ENCODE results near the gene VTI1B. TPM values are rescaled to one million over a fixed set of nuclear protein-coding genes. Genes with fewer than 3 reads are reported as not detected.
"Not testable (repeated sequence)": the region's sequence is repeated elsewhere in the genome, so short reads cannot be mapped to it uniquely, and the experiment has no call there.

Gene VTI1B
- 10 to 100 TPM; 47.9 to 58.3 TPM for total RNA-seq

- H3K9me3 ChIP-seq, result no peaks in the 10 kb centered on the region
- H3K27ac ChIP-seq, result peak within 1 kb of the TSS; percentile 98 to 99
- DNase-seq (ENCODE audit: low spot score) (peak; percentile 13), ATAC-seq (ENCODE audit: insufficient number of reproducible peaks, low FRiP score, low read depth) (peak; percentile 89)
- no peaks in the 10 kb centered on the region for H3K27me3 ChIP-seq (replicated peaks; ENCODE audit: insufficient read depth)
- H3K4me3 ChIP-seq, result peak within 1 kb of the TSS; percentile 87
- no peaks in the 10 kb centered on the region for H3K36me3 ChIP-seq
- peak; percentile 11 for TF ChIP-seq CTCF (IDR thresholded peaks at IDR 0.05)
- peaks cover 22 to 40% of the 10 kb centered on the region in 2 donors for H3K4me1 ChIP-seq (ENCODE audit: control insufficient read depth in 1 of 2, low read depth in 2 of 2)
Measured at GRCh38 chr14:67674480-67675218, at the start of gene VTI1B. VTI1B (minus strand) TSS chr14:67674632; CDS start chr14:67674489, 143 bp downstream.

GRCh38 chr14:67722293-67722692 is 47.9 kb upstream of the VTI1B start:
- ATAC-seq (ENCODE audit: insufficient number of reproducible peaks, low FRiP score, low read depth), result peak; percentile 43
- no peak for DNase-seq (ENCODE audit: low spot score)
- Histone ChIP-seq H3K9me3 (no peaks in the 10 kb centered on the region), H3K27me3 (replicated peaks; ENCODE audit: insufficient read depth) (no peaks in the 10 kb centered on the region), H3K27ac (no peak overlapping the region), H3K4me1 (ENCODE audit: control insufficient read depth in 1 of 2, low read depth in 2 of 2) (peaks cover 0 to 12% of the 10 kb centered on the region in 2 donors), H3K36me3 (no peaks in the 10 kb centered on the region), H3K4me3 (peak overlapping the region; percentile 12)
- no peak for TF ChIP-seq CTCF (IDR thresholded peaks at IDR 0.05)

GRCh38 chr14:67721875-67722274 is 47.4 kb upstream of the VTI1B start:
- Histone ChIP-seq H3K27me3 (replicated peaks; ENCODE audit: insufficient read depth) (no peaks in the 10 kb centered on the region), H3K4me3 (no peak overlapping the region), H3K9me3 (no peaks in the 10 kb centered on the region), H3K27ac (no peak overlapping the region), H3K4me1 (ENCODE audit: control insufficient read depth in 1 of 2, low read depth in 2 of 2) (peaks cover 0 to 12% of the 10 kb centered on the region in 2 donors), H3K36me3 (no peaks in the 10 kb centered on the region)
- no peak for TF ChIP-seq CTCF (IDR thresholded peaks at IDR 0.05)
- DNase-seq (ENCODE audit: low spot score) (no peak), ATAC-seq (ENCODE audit: insufficient number of reproducible peaks, low FRiP score, low read depth) (no peak)

GRCh38 chr14:67719866-67720265 is 45.4 kb upstream of the VTI1B start:
- H3K36me3 ChIP-seq, result no peaks in the 10 kb centered on the region
- no peaks in the 10 kb centered on the region for H3K27me3 ChIP-seq (replicated peaks; ENCODE audit: insufficient read depth)
- peaks cover 0 to 12% of the 10 kb centered on the region in 2 donors for H3K4me1 ChIP-seq (ENCODE audit: control insufficient read depth in 1 of 2, low read depth in 2 of 2)
- no peaks in the 10 kb centered on the region for H3K9me3 ChIP-seq
- H3K4me3 ChIP-seq, result no peak overlapping the region
- no peak overlapping the region for H3K27ac ChIP-seq
- TF ChIP-seq CTCF (IDR thresholded peaks at IDR 0.05), result no peak
- DNase-seq (ENCODE audit: low spot score), result no peak
- no peak for ATAC-seq (ENCODE audit: insufficient number of reproducible peaks, low FRiP score, low read depth)

GRCh38 chr14:67719385-67719784 is 45.0 kb upstream of the VTI1B start:
- not testable (repeated sequence) for H3K9me3 ChIP-seq; H3K36me3 ChIP-seq; H3K27me3 ChIP-seq (replicated peaks; ENCODE audit: insufficient read depth); DNase-seq (ENCODE audit: low spot score); H3K4me3 ChIP-seq; H3K27ac ChIP-seq; ATAC-seq (ENCODE audit: insufficient number of reproducible peaks, low FRiP score, low read depth)
- H3K4me1 ChIP-seq (ENCODE audit: control insufficient read depth in 1 of 2, low read depth in 2 of 2), result peaks cover 0 to 12% of the 10 kb centered on the region in 2 donors
